ENCODE data around the gene OOSP1. TPM values are rescaled to one million over a fixed set of nuclear protein-coding genes. Genes with fewer than 3 reads are reported as not detected.

The OOSP1 gene
- total RNA-seq, 1 donor from 2014 or later, result not detected

DNA sequence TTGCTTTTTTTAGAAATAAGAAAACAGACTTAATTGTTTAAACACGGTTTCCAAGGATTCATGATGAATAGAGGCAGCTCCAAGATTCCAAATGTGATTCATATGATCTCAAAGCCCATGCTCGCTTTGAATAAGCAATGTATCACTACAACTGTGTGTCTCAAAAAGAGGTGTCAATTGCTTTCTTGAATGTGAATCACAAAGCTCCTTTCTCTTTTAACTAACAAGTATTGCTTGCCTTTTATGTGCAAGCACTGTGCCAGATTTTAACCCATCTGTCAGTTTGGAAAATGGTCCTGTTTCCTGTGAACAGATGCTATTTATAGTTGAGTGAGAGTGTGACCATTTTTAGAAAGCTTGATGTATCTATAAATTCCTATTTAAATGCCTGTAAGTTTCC, 6.5 kb downstream of the OOSP1 start:
- H3K27me3 ChIP-seq, result no peaks in the 10 kb centered on the region
- no peak for DNase-seq
- intact Hi-C loops (cut with DNase I), result no loop called here
- H3K36me3 ChIP-seq, result no peaks in the 10 kb centered on the region
- H3K27ac ChIP-seq, result no peak overlapping the region
- no peak for ATAC-seq
- H3K9me3 ChIP-seq, result no peaks in the 10 kb centered on the region
- no peak overlapping the region for H3K4me3 ChIP-seq
- H3K4me1 ChIP-seq, result no peaks in the 10 kb centered on the region
- TF ChIP-seq, protein P1, sequence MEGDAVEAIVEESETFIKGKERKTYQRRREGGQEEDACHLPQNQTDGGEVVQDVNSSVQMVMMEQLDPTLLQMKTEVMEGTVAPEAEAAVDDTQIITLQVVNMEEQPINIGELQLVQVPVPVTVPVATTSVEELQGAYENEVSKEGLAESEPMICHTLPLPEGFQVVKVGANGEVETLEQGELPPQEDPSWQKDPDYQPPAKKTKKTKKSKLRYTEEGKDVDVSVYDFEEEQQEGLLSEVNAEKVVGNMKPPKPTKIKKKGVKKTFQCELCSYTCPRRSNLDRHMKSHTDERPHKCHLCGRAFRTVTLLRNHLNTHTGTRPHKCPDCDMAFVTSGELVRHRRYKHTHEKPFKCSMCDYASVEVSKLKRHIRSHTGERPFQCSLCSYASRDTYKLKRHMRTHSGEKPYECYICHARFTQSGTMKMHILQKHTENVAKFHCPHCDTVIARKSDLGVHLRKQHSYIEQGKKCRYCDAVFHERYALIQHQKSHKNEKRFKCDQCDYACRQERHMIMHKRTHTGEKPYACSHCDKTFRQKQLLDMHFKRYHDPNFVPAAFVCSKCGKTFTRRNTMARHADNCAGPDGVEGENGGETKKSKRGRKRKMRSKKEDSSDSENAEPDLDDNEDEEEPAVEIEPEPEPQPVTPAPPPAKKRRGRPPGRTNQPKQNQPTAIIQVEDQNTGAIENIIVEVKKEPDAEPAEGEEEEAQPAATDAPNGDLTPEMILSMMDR (IDR thresholded peaks at IDR 0.05), result no peak

GRCh38 chr11:59953463-59954218, 15.4 kb downstream of the OOSP1 start:
- H3K4me1 ChIP-seq, result no peaks in the 10 kb centered on the region
- H3K27me3 ChIP-seq, result no peaks in the 10 kb centered on the region
- no peak overlapping the region for H3K4me3 ChIP-seq
- no peaks in the 10 kb centered on the region for H3K9me3 ChIP-seq
- no peaks in the 10 kb centered on the region for H3K36me3 ChIP-seq
- TF ChIP-seq, protein P1 (IDR thresholded peaks at IDR 0.05), result no peak
- H3K27ac ChIP-seq, result no peak overlapping the region
- intact Hi-C loops (cut with DNase I), result no loop called here
- ATAC-seq (no peak), DNase-seq (no peak)

DNA sequence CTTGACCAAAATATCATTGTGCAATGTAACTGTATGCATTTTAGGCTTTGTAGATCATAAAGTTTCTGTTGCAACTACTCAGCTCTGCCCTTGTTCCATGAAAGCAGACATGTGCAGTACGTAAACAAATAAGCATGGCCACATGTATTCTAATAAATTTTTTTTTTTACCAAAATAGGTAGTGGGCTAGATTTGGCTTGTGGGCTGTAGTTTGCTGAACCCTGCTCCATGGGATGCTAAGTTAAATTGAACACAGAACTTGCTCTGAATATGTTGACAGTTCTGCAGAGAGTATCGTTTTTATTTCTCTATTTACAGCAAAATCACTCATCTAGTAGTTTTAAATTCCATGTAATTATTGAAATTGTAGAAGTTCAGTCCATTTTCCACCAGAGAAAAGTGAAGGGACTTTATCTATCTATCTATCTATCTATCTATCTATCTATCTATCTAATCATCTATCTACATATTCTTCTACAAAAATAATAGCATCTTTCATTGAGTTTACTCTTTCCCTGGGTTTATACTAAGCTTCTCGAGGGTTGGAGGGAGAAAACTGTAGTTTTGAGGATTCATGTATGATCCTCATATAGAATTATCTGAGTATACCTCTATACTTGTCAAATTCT, 16.1 kb downstream of the OOSP1 start:
- Histone ChIP-seq H3K36me3 (no peaks in the 10 kb centered on the region), H3K4me1 (no peaks in the 10 kb centered on the region), H3K27ac (no peak overlapping the region), H3K9me3 (no peaks in the 10 kb centered on the region), H3K4me3 (no peak overlapping the region), H3K27me3 (no peaks in the 10 kb centered on the region)
- ATAC-seq (no peak), DNase-seq (no peak)
- intact Hi-C loops (cut with DNase I), result no loop called here
- TF ChIP-seq, protein P1 (IDR thresholded peaks at IDR 0.05), result no peak

GRCh38 chr11:59957094-59957493, 18.9 kb downstream of the OOSP1 start:
- no peaks in the 10 kb centered on the region for H3K9me3 ChIP-seq
- no peak for ATAC-seq
- TF ChIP-seq, protein P1 (IDR thresholded peaks at IDR 0.05), result no peak
- H3K27ac ChIP-seq, result no peak overlapping the region
- intact Hi-C loops (cut with DNase I), result no loop called here
- DNase-seq, result no peak
- no peak overlapping the region for H3K4me3 ChIP-seq
- H3K36me3 ChIP-seq, result no peaks in the 10 kb centered on the region
- H3K4me1 ChIP-seq, result no peaks in the 10 kb centered on the region
- H3K27me3 ChIP-seq, result no peaks in the 10 kb centered on the region

GRCh38 chr11:59960502-59961381, 22.5 kb downstream of the OOSP1 start:
- ATAC-seq (no peak), DNase-seq (no peak)
- Histone ChIP-seq H3K4me3 (no peak overlapping the region), H3K36me3 (no peaks in the 10 kb centered on the region), H3K4me1 (no peaks in the 10 kb centered on the region), H3K9me3 (no peaks in the 10 kb centered on the region), H3K27ac (no peak overlapping the region), H3K27me3 (no peaks in the 10 kb centered on the region)
- TF ChIP-seq, protein P1 (IDR thresholded peaks at IDR 0.05), result no peak
- intact Hi-C loops (cut with DNase I), result no loop called here

Data from upper lobe of right lung (tissue), 1 donor.